GM12865 (cell line): ENCODE data around the gene OXNAD1.

Experiments
- DNase-seq: peaks from one replicate; pipeline ENCODE4 v3.0.0; 2010; ENCODE audit warnings: low read depth
- H3K4me3 ChIP-seq: 2 replicates; pipeline ENCODE4 v1.5.1; 2011; ENCODE audit warnings: mild to moderate bottlenecking, low read depth, low read length, control low read depth
- CTCF ChIP-seq: IDR thresholded peaks from 2 replicates; pipeline ENCODE4 v1.5.1; 2011; ENCODE audit warnings: low read length, control low read depth, low read depth, inconsistent platforms; ENCODE audit not compliant: insufficient read depth; ENCODE audit errors: missing control alignments

The OXNAD1 gene

GRCh38 chr3:16316847-16317560 lies 52.0 kb downstream of the OXNAD1 start:
- no peak for DNase-seq
- no peak for TF ChIP-seq CTCF
- H3K4me3 ChIP-seq = no peak overlapping the region

- no peak for TF ChIP-seq CTCF
- H3K4me3 ChIP-seq = no peak overlapping the region
- no peak for DNase-seq
Measured at GRCh38 chr3:16317561-16317945, 52.5 kb downstream of the OXNAD1 start.

GRCh38 chr3:16318176-16318575 lies 53.2 kb downstream of the OXNAD1 start:
- H3K4me3 ChIP-seq = no peak overlapping the region
- no peak for TF ChIP-seq CTCF
- DNase-seq = no peak

- H3K4me3 ChIP-seq = no peak overlapping the region
- TF ChIP-seq CTCF = peak; percentile 49
- DNase-seq = peak; percentile 70
Measured at GRCh38 chr3:16319307-16319706, 54.3 kb downstream of the OXNAD1 start.

- no peak for TF ChIP-seq CTCF
- no peak overlapping the region for H3K4me3 ChIP-seq
- no peak for DNase-seq
Measured at GRCh38 chr3:16319723-16320122, 54.7 kb downstream of the OXNAD1 start.

- TF ChIP-seq CTCF = no peak
- no peak for DNase-seq
- no peak overlapping the region for H3K4me3 ChIP-seq
Measured at GRCh38 chr3:16320711-16321110, 55.7 kb downstream of the OXNAD1 start.

- DNase-seq = no peak
- TF ChIP-seq CTCF = no peak
- no peak overlapping the region for H3K4me3 ChIP-seq
Measured at GRCh38 chr3:16322189-16322588, 57.2 kb downstream of the OXNAD1 start.
